GM21529 (cell line): ENCODE data around the gene MITD1.
A peak's percentile ranks its signal among the peaks of the same experiment; 100 is the strongest.
"Not testable (repeated sequence)": the region's sequence is repeated elsewhere in the genome, so short reads cannot be mapped to it uniquely, and the experiment has no call there.

Experiments
- ATAC-seq: cut with Tn5 transposase; IDR thresholded peaks from one replicate; pipeline ENCODE4 v1.9.1; 2021; ENCODE audit not compliant: unreplicated experiment

MITD1 gene

DNA sequence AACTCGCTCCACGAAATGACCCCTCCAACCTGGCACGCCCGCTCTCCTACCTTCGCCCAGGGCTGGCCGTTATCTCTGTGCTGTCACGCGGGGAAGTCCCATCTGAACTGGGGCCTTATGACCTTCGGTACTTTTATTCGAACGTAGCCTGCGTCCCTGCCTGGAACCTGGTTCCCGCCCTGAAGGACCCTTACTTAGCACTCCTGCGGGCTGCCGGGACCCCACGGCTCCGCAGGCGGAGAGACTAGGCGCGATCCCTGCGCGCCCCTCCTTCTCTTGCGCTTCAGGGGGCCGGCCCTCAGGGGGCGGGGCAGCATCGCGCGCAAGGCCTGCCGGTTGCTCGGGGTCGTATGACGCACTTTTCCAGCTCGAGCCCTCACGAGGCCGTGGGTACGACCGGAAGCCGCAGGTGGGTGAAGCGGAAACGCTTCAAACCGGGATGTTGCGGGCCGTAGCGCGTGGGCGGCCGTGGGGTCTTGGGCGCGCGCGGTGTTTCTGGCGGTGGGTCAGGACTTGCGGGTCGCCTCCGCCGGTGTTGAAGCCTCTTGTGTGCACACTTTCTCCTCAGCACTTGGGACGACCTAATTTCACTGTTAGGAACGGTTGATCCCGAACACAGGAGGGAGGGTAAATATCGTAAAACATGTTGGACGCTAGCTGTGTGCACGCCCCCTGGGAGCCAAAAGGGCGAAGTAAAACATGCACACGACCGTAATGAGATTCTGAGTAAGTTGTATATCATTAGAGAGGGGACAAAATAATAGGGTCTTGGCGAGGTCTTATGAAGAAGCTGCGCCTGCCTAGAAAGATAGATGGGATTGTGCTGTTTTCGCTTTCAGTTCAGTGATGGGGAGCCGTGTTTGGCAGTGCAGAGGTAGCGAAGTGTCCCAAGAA, 26.0 kb downstream of the MITD1 start, which contains the start of the genes LIPT1 and TSGA10:
LIPT1 (plus strand) TSS at position 325 of the 894 bp plus-strand sequence. CDS start 6,991 bp downstream, outside the sequence.
TSGA10 (minus strand) TSS at position 300 of the 894 bp plus-strand sequence. CDS start 45,503 bp downstream, outside the sequence.
- ATAC-seq = peak; percentile 94

DNA sequence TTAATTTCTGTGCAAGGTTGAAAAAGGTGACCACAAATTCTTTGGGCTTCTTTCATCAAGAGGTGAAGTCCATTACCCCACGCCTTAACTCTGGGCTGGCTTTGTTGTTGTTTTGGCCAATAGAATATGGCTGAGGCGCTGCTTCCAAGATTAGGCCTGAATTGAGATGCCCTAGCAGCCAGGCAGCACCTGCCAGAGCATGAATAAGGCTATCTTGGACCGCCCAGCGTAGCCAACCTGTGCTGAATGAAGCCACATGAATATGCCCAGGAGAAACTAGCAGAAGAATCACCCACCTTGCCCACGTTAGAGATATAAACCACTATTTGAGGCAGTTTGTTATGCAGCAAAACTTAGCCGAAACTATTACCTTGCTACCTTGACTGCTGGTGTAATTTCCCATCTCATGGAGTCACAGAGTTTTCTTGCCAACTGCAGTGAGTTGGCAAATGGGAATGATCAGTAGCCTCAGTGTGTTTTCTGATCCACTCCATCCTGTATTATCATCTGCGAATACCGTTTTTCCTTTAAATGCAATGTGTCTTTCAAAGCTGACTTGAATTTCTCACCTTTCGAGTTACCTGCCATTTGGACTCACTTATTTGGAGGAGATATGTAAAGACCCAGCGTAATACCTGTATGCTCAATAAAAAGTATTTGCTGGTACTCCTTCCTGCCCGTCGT, 26.8 kb downstream of the MITD1 start:
- ATAC-seq = no peak

DNA sequence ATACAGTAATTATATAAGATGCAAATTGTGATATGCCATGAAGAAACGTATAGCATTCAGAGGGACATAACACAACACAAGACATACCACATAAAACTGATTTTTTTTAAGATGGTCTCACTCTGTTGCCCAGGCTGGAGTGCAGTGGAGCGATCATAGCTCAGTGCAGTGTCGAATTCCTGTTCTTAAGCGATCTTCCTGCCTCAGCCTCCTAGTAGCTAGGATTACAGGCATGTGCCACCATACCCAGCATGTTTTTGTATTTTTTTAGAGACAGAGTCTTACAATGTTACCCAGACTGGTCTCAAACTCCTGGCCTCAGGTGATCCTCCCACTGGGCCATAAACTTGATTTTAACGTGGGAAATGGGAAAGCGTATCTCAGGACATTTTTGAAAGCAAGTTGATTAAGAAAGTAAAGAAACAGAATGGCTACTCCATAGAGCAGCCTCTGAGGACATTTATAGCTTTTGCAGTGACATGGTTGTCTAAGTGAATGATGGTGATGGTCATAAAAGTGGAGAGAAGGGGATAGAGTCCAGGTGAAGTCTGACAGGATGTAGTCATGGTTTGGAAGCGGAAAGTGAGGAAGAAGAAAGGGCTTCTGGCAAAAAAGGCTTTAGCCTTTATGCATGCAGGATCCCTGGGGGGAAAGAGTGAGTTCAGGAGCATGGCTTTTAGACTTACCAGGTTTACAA, 28.5 kb downstream of the MITD1 start:
- ATAC-seq = no peak

DNA sequence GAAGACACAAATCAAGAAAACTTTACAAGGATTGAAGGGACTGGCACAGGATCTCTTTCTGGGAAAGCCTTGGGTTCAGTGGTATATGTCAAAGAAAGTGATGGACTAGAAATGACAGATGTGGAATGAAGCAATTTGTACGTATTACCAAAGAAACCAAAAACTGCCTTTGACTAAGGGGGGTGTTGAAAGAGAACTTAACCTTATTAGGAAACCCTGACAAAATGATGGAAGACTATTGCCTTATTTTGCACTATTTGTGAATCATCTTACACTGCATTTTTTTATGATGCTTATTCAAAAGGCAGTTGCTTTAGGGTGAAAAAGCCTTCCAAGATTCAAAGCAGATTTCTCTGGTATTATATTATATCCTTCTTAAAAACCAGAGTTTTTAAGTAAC, 30.2 kb downstream of the MITD1 start:
- ATAC-seq = no peak

DNA sequence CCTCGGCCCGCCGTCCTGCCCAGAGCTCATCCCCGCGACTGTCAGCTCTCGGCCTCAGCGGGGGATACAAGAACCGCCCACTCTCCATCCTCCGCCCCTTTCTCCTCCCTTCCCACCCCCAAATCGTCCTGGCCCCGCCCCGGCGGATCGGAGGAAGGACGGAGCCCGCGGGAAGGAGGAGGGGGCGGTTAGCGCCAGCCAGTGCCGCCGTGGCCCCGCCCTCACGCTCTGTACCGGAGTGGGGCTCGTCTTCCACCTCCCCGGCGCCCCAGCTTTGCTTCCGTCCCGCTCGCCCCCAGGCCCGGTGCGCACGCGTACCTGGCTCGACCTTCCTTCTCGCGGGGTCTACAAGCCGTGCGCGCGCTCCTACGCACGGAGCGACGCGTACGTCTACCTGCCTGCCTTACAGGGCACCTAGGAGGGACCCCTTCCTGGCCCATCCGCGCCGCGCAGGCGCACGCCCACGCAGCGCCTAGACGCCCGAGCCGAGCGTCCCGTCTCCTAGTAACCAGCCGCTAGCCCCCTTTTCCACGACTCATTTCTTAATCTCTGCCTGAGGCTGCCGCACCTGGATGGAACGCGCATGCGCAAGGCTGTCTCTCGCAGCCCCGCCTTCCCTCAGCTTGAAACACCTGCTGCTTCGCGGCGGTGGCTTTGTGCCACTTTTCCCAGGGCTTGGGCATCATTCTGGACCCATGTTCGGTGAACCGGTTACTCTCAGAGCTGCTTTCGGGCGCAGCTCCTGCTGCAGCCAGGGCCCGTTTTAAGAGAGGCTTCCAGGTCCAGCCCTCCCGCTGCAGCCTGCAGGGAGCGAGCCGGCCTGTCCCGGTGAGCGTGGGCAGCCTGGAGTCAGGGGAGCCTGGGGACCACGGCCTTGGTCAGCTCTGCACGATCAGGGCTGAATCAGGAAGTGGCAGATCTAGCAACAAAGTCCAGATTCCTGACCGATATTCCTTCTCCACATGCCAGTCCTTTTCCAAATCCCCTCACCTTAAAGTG, 39.4 kb downstream of the MITD1 start, which contains the start of gene C2orf15:
C2orf15 (plus strand) TSS at position 598 of the 999 bp plus-strand sequence. CDS start 8,852 bp downstream, outside the sequence.
- peak; percentile 87 for ATAC-seq

DNA sequence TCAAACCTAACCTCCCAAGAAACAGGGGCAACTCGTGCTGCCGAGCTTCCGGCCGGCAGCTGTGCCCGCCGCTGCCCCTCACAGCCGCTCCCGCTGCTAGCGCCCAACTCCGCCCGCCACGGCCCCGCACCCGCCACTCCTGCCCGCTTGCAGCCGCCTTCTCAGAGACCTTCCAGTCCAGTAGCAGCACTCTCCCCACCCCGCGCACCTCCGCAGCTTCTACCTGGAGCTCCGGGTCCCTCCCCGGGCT, 40.1 kb downstream of the MITD1 start:
- ATAC-seq = peak; percentile 28

DNA sequence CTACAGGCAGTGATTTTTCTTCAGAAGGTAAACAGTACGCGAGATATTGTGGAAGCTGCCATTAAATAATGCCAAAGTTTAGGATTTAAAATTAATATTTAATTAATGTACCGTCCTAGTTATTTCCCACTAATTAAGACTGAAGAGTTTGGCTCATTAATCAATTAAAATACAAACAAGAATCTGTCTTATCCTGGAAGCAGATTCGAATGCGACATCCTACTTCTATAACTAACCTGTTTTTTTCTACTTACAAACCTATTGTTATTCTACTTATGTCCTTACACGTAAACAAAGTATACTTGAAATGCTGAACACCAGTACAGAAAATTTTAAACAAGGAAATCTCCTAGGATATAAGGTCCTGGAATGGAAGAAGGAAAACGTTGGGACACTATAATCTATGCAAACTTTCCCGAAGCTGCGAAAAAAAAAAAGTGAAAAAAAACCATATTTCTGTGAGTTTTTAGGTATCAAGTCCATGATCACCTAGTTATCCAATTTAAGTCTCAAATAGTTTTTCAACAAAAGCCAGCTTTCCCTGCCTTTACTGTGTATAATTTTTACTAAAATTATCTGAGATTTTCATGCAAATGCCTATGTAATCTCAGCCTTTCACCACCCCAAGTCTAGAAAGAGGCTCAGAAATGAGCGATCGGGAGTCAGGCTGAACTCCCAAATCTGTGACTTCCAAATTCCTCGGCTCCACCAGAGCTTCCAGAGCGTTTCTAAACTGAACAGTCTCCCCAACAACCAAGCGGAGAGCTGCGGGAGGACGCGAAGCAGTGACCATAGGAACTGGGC, 40.6 kb downstream of the MITD1 start:
- no peak for ATAC-seq

DNA sequence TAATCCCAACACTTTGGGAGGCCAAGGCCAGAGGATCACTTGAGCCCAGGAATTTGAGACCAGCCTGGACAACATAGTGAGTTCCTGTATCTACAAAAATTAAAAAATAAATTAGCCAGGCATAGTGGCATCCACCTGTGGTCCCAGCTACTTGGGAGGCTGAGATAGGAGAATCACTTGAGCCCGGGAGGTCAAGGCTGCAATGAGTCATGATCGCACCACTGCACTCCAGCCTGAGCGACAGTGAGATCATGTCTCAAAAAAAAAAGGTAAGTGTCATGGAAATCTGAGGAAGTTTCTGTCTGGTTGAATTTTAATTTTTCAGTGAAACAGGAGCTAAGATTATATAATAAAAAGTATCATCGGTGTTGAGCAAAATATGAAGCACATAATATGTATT, 41.9 kb downstream of the MITD1 start:
- ATAC-seq = no peak

DNA sequence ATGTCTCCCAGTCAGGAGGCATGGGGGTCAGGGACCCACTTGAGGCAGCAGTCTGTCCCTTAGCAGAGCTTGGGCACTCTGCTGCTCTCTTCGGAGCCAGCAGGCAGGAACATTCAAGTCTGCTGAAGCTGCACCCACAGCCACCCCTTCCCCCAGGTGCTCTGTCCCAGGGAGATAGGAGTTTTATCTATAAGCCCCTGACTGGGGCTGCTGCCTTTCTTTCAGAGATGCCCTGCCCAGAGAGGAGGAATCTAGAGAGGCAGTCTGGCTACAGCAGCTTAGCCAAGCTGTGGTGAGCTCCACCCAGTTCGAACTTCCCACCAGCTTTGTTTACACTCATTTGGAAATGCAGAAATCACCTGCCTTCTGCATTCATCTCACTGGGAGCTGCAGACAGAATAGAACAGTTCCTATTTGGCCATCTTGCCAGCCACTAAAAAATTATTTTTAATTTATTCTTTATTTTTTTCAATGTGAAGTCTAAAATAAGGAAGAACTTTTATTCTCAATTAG, 45.8 kb downstream of the MITD1 start:
- not testable (repeated sequence) for ATAC-seq

DNA sequence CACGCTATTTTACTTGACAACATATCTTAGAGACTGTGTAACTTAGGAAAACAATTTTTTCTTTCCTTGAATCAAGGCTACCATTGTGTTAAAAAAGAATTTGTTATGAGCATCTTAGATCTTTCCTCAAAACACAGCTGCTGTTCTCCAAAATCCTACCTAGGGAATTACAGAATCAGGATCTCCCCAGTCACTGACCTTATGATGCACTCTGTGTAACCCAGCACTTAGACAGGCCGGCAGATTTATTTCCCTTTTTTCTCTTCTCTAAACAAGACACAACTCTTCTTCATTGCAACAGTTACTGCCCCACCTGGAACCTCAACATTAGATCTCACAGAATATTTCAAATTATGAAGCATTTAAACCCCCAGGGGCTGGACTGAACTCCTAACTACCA, 52.9 kb downstream of the MITD1 start:
- no peak for ATAC-seq
